PC-9 (cell line): ENCODE results near the gene SERPINB13.

ENCODE experiments used
- EZH2 ChIP-seq: fragments of 200-600 bp; sonication (generic); IDR thresholded peaks from 2 replicates; pipeline ENCODE4 v1.8.0; 2017; ENCODE audit warnings: antibody characterized with exemption, low read depth
- TF ChIP-seq, protein P1 (sequence below): fragments of 200-600 bp; sonication (generic); conservative IDR thresholded peaks from 2 replicates; pipeline ENCODE4 v1.6.1; 2017; ENCODE audit warnings: mixed run types, antibody characterized with exemption, mild to moderate bottlenecking, moderate library complexity

DNA sequence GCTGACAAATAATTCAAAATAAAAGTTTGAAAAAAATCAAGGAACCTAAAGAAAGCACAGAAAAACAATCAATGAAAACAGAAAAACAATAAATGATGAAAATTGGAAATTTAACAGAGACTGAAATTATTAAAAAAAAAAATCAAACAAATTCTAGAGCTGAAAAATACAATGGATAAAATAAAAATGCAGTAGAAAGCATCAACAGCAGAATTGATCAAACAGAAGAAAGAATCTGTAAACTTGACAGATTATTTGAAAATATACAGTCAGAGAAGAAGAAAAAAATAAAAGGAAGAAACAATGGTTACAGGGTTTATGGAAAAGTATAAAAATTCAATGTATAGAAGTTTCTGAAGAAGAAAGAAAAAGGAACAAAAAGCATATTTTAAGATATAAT lies 40.7 kb downstream of the SERPINB13 start:
- TF ChIP-seq, protein P1, sequence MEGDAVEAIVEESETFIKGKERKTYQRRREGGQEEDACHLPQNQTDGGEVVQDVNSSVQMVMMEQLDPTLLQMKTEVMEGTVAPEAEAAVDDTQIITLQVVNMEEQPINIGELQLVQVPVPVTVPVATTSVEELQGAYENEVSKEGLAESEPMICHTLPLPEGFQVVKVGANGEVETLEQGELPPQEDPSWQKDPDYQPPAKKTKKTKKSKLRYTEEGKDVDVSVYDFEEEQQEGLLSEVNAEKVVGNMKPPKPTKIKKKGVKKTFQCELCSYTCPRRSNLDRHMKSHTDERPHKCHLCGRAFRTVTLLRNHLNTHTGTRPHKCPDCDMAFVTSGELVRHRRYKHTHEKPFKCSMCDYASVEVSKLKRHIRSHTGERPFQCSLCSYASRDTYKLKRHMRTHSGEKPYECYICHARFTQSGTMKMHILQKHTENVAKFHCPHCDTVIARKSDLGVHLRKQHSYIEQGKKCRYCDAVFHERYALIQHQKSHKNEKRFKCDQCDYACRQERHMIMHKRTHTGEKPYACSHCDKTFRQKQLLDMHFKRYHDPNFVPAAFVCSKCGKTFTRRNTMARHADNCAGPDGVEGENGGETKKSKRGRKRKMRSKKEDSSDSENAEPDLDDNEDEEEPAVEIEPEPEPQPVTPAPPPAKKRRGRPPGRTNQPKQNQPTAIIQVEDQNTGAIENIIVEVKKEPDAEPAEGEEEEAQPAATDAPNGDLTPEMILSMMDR, result no peak
- TF ChIP-seq EZH2, result no peak
